Posterior vena cava (tissue), 2 donors: ENCODE data around the gene MFN2. TPM values are rescaled to one million over a fixed set of nuclear protein-coding genes. Genes with fewer than 3 reads are reported as not detected.
"Not testable (repeated sequence)": the region's sequence is repeated elsewhere in the genome, so short reads cannot be mapped to it uniquely, and the experiment has no call there.

Experiments
- DNase-seq: peaks from one replicate; pipeline ENCODE4 v3.0.0-alpha.2; 2020; ENCODE audit warnings: low spot score
- intact Hi-C, 2 donors: fragments of 100-400 bp; cut with DNase I; formaldehyde crosslinking; loops; one replicate each; pipeline versions ENCODE4 v1.14.1 to v1.14.2; 2022 to 2023
- long read RNA-seq, 2 donors: library from polyadenylated mRNA; unstranded; transcript quantifications; one replicate each; pipeline ENCODE4 v2.0.0, GENCODE V29; 2020 to 2021
- total RNA-seq, 2 donors: library from RNA; stranded (reverse); fragmentation: NEBNext Ultra II Directional; extraction: Animal tissue kit (Norgen Biotek cat#: 25700); gene quantifications; one replicate each; pipeline ENCODE4 v1.2.1, GENCODE V29; 2021
- donor health status: DM: yes; HTN: yes; CAD: no.
- donor health status: DM: yes; HTN: yes; CAD: no.

Gene MFN2
- total RNA-seq = 100 to 1,000 TPM in 1 of 2 donors, 10 to 100 TPM in 1; 94.8 to 102 TPM
- long read RNA-seq, donor 1, full-length matches to known transcripts = 13 of 43 reads
- long read RNA-seq, donor 1, partial matches to known transcripts = 25 of 43 reads
- long read RNA-seq, donor 1, other reads (novel, unspliced or antisense) = 5 of 43 reads
- long read RNA-seq, donor 2, full-length matches to known transcripts = 7 of 117 reads
- long read RNA-seq, donor 2, partial matches to known transcripts = 108 of 117 reads
- long read RNA-seq, donor 2, other reads (novel, unspliced or antisense) = 2 of 117 reads

DNA sequence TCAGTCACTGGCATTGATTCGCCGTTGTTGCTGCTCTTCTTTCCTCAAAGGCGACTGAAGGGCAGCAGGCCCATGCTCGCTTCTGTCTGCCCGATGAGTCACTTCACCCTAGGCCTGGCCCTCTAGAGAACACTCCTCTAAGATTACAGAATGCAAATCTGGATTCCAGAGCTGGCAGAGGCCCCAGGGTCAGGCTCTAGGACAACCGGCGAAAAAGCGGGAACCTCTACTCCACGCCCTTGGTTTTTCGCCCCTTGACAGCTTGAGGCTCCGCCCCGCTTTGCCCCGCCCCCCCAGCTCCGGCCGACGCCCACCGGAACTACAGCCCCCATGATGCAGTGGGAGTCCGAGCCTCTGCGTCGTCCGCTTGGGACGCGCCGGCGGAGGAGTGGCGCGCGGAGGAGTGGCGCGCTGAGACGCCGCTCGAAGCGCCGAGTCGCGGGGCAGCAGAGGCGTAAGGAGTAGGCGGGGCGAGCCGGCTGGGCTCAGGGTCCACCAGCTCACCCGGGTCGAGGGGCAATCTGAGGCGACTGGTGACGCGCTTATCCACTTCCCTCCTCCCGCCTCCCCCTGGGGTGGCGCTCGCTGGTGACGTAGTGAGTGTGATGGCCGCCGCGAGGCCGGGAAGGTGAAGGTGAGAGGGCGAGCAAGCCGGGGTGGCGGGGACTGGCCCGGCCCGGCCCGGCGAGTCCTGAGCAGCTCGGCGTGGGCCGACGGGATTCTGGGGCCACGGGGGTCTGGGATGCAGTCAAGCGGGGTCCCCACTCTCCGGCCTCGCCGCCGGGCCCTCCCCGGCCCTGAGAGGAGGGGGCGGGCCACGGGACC is at the start of gene MFN2:
Gene MFN2 (plus strand): TSS at position 594 of the 825 bp plus-strand sequence. CDS start 8,725 bp downstream, outside the sequence.
- DNase-seq = peak; percentile 98
- intact Hi-C loops = loop anchor here in 1 of 2 donors (10.0 kb wide), 1 partner anchor 145 kb away; no protein-coding TSS in a partner anchor

DNA sequence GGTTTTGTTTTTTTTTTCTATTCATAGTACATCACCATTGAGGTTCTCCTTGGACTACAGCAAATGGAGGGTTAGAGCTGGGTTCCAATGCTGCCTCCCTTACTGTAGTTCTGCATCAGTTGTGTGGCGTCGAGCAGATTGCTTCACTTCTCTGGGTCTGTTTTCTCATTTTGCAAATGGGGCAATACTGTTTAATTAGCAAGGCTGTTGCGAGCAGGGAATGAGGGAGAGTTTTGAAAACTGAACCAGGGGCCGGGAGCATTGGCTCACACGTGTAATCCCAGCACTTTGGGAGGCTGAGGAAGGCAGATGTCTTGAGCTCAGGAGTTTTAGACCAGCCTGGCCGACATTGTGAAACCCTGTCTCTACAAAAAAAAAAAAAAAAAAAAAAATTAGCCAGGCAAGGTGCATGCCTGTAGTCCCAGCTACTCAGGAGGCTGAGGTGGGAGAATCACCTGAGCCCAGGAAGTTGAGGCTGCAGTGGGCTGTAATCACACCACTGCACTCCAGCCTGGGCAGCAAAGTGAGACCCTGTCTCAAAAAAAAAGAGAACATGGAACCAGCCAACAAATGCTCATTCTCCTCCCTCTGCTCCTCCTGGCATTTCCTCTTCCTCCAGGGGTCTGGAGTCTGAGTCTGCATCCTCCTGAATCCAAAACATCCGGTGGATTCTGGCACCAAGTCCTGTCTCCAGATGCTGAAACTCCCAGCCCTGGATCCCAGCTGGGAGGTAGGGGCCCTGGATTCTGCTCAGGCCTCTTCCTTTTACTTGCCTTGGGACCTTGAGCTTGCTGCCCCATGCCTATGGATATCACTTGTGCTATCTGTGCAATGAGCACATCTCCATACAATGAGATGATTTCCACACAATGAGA is 49.4 kb upstream of the MFN2 start:
- intact Hi-C loops = no loop called here
- no peak for DNase-seq

GRCh38 chr1:11931845-11932244 is 48.4 kb upstream of the MFN2 start:
- intact Hi-C loops = no loop called here
- no peak for DNase-seq

DNA sequence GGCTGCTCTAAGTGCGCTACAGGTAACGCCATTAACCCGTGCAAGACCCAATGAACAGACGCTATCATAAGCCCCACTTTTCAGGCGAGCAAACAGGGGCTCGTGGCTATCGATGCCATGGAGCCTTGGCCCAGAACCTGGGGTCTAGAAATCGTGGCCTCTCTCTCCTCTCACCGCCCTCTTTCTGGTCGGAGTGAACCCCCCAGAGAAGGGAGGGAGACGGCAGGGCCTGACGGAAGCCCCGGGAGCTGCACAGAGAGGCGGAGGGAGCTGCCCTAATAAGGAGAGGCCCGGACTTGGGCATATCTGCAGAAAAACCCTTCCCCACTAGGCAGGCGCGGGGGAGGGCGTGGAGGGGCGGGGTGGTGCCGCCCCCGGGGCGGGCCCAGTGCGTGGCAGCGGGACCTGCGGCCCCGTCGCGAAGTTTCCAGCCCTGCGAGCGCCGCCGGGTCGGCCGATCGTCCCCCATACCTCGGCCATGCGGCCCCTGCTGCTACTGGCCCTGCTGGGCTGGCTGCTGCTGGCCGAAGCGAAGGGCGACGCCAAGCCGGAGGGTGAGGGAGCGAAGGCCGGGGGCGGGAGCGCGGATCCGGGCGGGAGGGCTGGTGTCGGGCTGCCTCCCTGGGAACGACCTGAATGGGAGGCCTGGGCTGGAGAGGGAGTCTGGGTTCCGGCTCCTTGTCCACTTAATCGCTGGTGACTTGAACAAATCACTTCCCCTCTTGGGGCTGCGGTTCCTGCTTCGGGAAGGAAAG is 45.8 kb upstream of the MFN2 start, which contains the start of gene PLOD1:
Gene PLOD1 (plus strand): TSS at position 416 of the 755 bp plus-strand sequence. CDS start 63 bp downstream, at position 479.
- intact Hi-C loops = no loop called here

GRCh38 chr1:11935057-11935412 is 45.2 kb upstream of the MFN2 start:
- intact Hi-C loops = no loop called here
- no peak for DNase-seq

More for the DNA sequence above, 45.8 kb upstream of the MFN2 start, which contains the start of gene PLOD1:
- peak; percentile 96 for DNase-seq

DNA sequence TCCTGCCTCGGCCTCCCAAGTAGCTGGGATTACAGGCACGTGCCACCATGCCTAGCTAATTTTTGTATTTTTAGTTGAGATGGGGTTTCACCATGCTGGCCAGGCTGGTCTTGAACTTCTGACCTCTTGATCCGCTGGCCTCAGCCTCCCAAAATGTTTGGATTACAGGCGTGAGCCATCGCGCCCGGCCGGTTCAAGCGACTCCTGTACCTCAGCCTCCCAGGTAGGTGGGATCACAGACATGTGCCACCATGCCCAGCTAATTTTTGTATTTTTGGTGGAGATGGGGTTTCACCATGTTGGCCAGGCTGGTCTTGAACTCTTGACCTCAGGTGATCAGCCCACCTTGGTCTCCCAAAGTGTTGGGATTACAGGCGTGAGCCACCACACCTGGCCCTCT is 44.5 kb upstream of the MFN2 start:
- intact Hi-C loops, DNase-seq: not testable (repeated sequence)

DNA sequence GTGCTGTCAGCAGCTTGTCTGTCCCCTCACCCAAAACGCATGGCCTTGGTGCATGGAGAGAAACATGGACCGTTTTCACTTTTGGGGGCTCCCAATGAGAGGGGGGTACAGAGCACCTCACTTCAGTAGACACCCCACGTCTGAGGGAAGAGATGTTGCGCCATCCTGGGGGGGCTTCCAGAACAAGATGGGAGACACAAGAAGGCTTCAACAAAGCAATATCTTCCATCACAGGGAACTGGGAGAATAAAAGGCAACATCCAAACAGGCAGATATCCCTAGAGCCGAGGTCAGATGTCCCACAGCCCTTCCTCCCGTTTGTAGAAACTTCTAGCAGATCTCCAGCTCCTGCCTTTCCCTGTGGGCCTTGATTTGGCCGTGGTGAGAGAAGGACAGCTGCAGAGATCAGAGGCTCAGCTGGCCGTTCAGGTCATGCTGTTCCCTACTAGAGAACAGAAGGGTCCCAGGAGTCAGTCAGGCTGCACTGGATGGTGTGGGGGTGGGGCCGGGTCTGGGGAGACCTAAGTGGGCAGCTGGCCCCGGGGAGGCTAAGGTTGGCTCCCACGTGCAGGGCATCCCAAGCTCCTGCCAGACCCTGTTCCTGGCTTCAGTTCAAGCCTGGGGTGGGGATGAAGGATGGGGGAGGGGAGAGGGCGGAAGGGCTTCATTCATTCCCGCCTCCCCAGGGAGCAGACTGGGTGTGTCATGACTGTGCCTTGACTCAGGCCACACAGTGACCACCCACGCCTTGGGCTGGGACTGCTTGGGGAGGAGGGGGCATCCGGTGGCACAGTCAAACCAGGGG is 41.3 kb upstream of the MFN2 start:
- intact Hi-C loops = no loop called here
- DNase-seq = no peak

DNA sequence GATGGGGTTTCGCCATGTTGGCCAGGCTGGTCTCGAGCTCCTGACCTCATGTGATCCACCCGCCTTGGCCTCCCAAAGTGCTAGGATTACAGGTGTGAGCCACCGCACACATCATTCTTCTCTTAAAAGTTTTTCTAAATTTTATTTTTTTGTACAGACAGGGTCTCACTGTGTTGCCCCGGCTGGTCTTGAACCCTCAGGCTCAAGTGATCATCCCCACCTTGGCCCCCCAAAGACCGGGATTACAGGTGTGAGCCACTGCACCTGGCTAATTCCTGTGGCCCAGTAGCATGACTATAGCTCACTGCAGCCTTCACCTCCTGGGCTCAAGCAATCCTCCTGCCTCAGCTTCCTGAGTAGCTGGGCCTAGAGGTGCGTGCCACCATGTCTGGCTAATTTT is 40.5 kb upstream of the MFN2 start:
- DNase-seq, intact Hi-C loops: not testable (repeated sequence)

GRCh38 chr1:11940260-11940921 is 39.9 kb upstream of the MFN2 start:
- no peak for DNase-seq
- intact Hi-C loops = no loop called here

GRCh38 chr1:11942280-11942679 is 38.0 kb upstream of the MFN2 start:
- intact Hi-C loops = no loop called here

GRCh38 chr1:11943619-11944018 is 36.6 kb upstream of the MFN2 start:
- intact Hi-C loops = no loop called here
- DNase-seq = no peak

More at GRCh38 chr1:11942280-11942679, 38.0 kb upstream of the MFN2 start:
- DNase-seq = no peak

- intact Hi-C loops = no loop called here
- DNase-seq = no peak
Observed at GRCh38 chr1:11944358-11944931, 35.8 kb upstream of the MFN2 start.

GRCh38 chr1:11946647-11947046 is 33.6 kb upstream of the MFN2 start:
- intact Hi-C loops = no loop called here
- DNase-seq = no peak

- intact Hi-C loops = no loop called here
- DNase-seq = no peak
Observed at GRCh38 chr1:11948822-11949458, 31.3 kb upstream of the MFN2 start.

DNA sequence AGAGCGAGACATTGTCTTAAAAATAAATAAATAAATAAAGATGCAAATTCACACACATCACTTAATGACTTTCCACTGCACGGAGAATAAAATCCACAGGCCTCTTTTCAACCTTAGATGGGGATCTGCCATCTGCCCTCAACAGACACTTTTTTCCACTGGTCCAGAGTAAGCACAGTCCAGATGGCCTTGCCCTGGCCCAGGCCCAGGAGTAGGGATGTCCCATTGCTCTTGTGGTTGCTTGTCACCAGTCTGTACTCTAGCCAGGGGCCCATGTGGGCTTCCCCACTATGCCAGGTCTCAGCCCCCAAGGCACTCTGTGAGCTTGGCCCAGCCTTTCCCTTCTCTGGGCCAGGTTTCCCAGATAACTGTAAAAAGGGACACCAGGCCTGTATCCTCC is 28.3 kb upstream of the MFN2 start:
- no peak for DNase-seq
- intact Hi-C loops = no loop called here

- no peak for DNase-seq
- intact Hi-C loops = no loop called here
Observed at GRCh38 chr1:11952455-11953109, 27.7 kb upstream of the MFN2 start.
